ENCODE data around the gene WWC2. TPM values are rescaled to one million over a fixed set of nuclear protein-coding genes. Genes with fewer than 3 reads are reported as not detected.

WWC2 gene
- 44.3 TPM for polyA plus RNA-seq (2013, experiment 1 of 2)
- 44.8 TPM for polyA plus RNA-seq (2013, experiment 2 of 2)

GRCh38 chr4:183098723-183099536 is at the start of gene WWC2:
WWC2 (plus strand) TSS chr4:183099257; CDS start chr4:183099492, 235 bp downstream.
- WGBS (ENCODE audit: extremely low coverage, insufficient coverage, low lambda C conversion rate), result no CpG with 5 or more reads among the region's 102 CpGs
- peak within 1 kb of the TSS; percentile 98 for H3K27ac ChIP-seq (ENCODE audit: low read depth, low read length)
- H2BK15ac ChIP-seq (replicated peaks; ENCODE audit: low read depth), result peak within 1 kb of the TSS; percentile 14
- no peaks in the 10 kb centered on the region for H3K27me3 ChIP-seq (ENCODE audit: insufficient read depth, low read length, poor library complexity)
- H3K4me1 ChIP-seq (ENCODE audit: control insufficient read depth, low read depth, low read length), result no peaks in the 10 kb centered on the region
- H4K5ac ChIP-seq (ENCODE audit: low read length), result no peak within 1 kb of the TSS
- H2BK5ac ChIP-seq (ENCODE audit: low read length), result peak within 1 kb of the TSS; percentile 79
- H3K9ac ChIP-seq (ENCODE audit: low read length), result peak within 1 kb of the TSS; percentile 90
- peak within 1 kb of the TSS; percentile 99 for H3K18ac ChIP-seq (ENCODE audit: low read length)
- H3K4me3 ChIP-seq (ENCODE audit: low read length), result peak within 1 kb of the TSS; percentile 74
- peak within 1 kb of the TSS; percentile 96 for H3K56ac ChIP-seq (ENCODE audit: low read length)
- peak within 1 kb of the TSS; percentile 74 for H3K4me2 ChIP-seq (ENCODE audit: low read length)
- peak within 1 kb of the TSS; percentile 99 for H2BK120ac ChIP-seq (ENCODE audit: low read depth, low read length)
- H3K79me1 ChIP-seq (ENCODE audit: low read length), result no peaks in the 10 kb centered on the region
- no peak within 1 kb of the TSS for H2AK5ac ChIP-seq (ENCODE audit: low read length)
- peak within 1 kb of the TSS; percentile 29 for H3K23ac ChIP-seq (ENCODE audit: low read length)
- H3K36me3 ChIP-seq (ENCODE audit: control insufficient read depth, insufficient read depth, low read length), result no peaks in the 10 kb centered on the region
- peaks cover 35% of the 10 kb centered on the region for H3K79me2 ChIP-seq (ENCODE audit: control insufficient read depth, insufficient read depth, low read length)
- H3K4ac ChIP-seq (ENCODE audit: low read depth, low read length), result peak within 1 kb of the TSS; percentile 99
- peak; percentile 99 for DNase-seq
- H4K8ac ChIP-seq (ENCODE audit: low read depth, low read length), result peak within 1 kb of the TSS; percentile 100

DNA sequence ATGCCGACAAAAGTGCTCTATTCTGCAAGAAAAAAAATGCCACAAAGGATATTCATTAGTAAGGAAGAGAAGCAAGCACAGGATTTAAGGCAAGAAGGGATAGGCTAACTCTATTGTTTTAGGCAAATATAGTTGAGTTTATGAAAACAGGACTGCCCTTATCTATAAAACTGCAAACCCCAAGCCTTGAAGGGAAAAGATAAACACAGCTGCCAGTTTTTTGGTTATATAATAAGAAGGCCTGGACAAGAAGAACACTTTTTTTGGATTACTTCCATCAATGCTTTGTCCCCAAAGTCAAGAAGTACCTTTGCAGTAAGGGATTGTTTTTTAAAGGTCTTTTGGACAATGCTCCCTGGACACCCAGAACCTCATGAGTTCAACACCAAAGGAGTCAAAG is 45.4 kb upstream of the WWC2 start:
- H2BK15ac ChIP-seq (replicated peaks; ENCODE audit: low read depth), result no peak overlapping the region
- H3K4me1 ChIP-seq (ENCODE audit: control insufficient read depth, low read depth, low read length), result no peaks in the 10 kb centered on the region
- no peak overlapping the region for H3K18ac ChIP-seq (ENCODE audit: low read length)
- H4K8ac ChIP-seq (ENCODE audit: low read depth, low read length), result no peak overlapping the region
- DNase-seq, result no peak
- H2BK120ac ChIP-seq (ENCODE audit: low read depth, low read length), result no peak overlapping the region
- no peak overlapping the region for H3K9ac ChIP-seq (ENCODE audit: low read length)
- WGBS (ENCODE audit: extremely low coverage, insufficient coverage, low lambda C conversion rate), result no CpG with 5 or more reads among the region's 1 CpG
- H3K4me2 ChIP-seq (ENCODE audit: low read length), result no peak overlapping the region
- H3K23ac ChIP-seq (ENCODE audit: low read length), result no peak overlapping the region
- no peaks in the 10 kb centered on the region for H3K79me2 ChIP-seq (ENCODE audit: control insufficient read depth, insufficient read depth, low read length)
- H4K5ac ChIP-seq (ENCODE audit: low read length), result no peak overlapping the region
- H3K4ac ChIP-seq (ENCODE audit: low read depth, low read length), result no peak overlapping the region
- no peak overlapping the region for H3K56ac ChIP-seq (ENCODE audit: low read length)
- no peak overlapping the region for H3K4me3 ChIP-seq (ENCODE audit: low read length)
- H3K27me3 ChIP-seq (ENCODE audit: insufficient read depth, low read length, poor library complexity), result no peaks in the 10 kb centered on the region
- H2AK5ac ChIP-seq (ENCODE audit: low read length), result no peak overlapping the region
- H2BK5ac ChIP-seq (ENCODE audit: low read length), result no peak overlapping the region
- H3K36me3 ChIP-seq (ENCODE audit: control insufficient read depth, insufficient read depth, low read length), result no peaks in the 10 kb centered on the region
- H3K27ac ChIP-seq (ENCODE audit: low read depth, low read length), result no peak overlapping the region
- no peaks in the 10 kb centered on the region for H3K79me1 ChIP-seq (ENCODE audit: low read length)

GRCh38 chr4:183057255-183057654 is 41.8 kb upstream of the WWC2 start:
- WGBS (ENCODE audit: extremely low coverage, insufficient coverage, low lambda C conversion rate), result no CpG with 5 or more reads among the region's 6 CpGs
- H2BK15ac ChIP-seq (replicated peaks; ENCODE audit: low read depth), result no peak overlapping the region
- no peak overlapping the region for H2BK5ac ChIP-seq (ENCODE audit: low read length)
- H3K27ac ChIP-seq (ENCODE audit: low read depth, low read length), result no peak overlapping the region
- no peak overlapping the region for H2BK120ac ChIP-seq (ENCODE audit: low read depth, low read length)
- H3K36me3 ChIP-seq (ENCODE audit: control insufficient read depth, insufficient read depth, low read length), result no peaks in the 10 kb centered on the region
- no peaks in the 10 kb centered on the region for H3K79me1 ChIP-seq (ENCODE audit: low read length)
- no peaks in the 10 kb centered on the region for H3K4me1 ChIP-seq (ENCODE audit: control insufficient read depth, low read depth, low read length)
- no peak overlapping the region for H3K23ac ChIP-seq (ENCODE audit: low read length)
- H3K4me3 ChIP-seq (ENCODE audit: low read length), result no peak overlapping the region
- no peak overlapping the region for H4K5ac ChIP-seq (ENCODE audit: low read length)
- no peaks in the 10 kb centered on the region for H3K79me2 ChIP-seq (ENCODE audit: control insufficient read depth, insufficient read depth, low read length)
- no peak overlapping the region for H3K4me2 ChIP-seq (ENCODE audit: low read length)
- H3K27me3 ChIP-seq (ENCODE audit: insufficient read depth, low read length, poor library complexity), result no peaks in the 10 kb centered on the region
- no peak overlapping the region for H3K18ac ChIP-seq (ENCODE audit: low read length)
- H4K8ac ChIP-seq (ENCODE audit: low read depth, low read length), result no peak overlapping the region
- H3K9ac ChIP-seq (ENCODE audit: low read length), result no peak overlapping the region
- no peak overlapping the region for H2AK5ac ChIP-seq (ENCODE audit: low read length)
- DNase-seq, result no peak
- no peak overlapping the region for H3K56ac ChIP-seq (ENCODE audit: low read length)
- no peak overlapping the region for H3K4ac ChIP-seq (ENCODE audit: low read depth, low read length)

DNA sequence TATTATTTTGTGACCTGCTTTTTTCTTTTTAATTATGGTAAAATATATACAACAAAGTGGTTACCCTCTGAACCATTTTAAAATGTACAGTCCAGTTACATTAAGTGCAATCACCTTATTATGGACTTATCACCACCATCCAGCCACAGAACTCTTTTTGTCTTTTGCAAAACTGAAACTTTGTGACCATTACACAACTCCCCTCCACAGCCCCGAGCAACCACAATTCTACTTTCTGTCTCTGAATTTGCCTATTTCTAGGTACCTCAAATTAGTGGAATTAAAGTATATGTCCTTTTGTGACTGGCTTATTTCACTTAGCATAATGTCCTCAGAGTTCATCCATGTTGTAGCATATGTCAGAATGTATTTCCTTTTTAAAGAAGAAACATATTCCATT is 39.3 kb upstream of the WWC2 start:
- no CpG with 5 or more reads among the region's 1 CpG for WGBS (ENCODE audit: extremely low coverage, insufficient coverage, low lambda C conversion rate)

GRCh38 chr4:183068502-183068901 is 30.6 kb upstream of the WWC2 start:
- Histone ChIP-seq H3K36me3 (ENCODE audit: control insufficient read depth, insufficient read depth, low read length) (no peaks in the 10 kb centered on the region), H4K5ac (ENCODE audit: low read length) (no peak overlapping the region), H3K4me2 (ENCODE audit: low read length) (no peak overlapping the region), H3K4me1 (ENCODE audit: control insufficient read depth, low read depth, low read length) (no peaks in the 10 kb centered on the region), H3K79me2 (ENCODE audit: control insufficient read depth, insufficient read depth, low read length) (no peaks in the 10 kb centered on the region), H3K18ac (ENCODE audit: low read length) (no peak overlapping the region), H3K79me1 (ENCODE audit: low read length) (no peaks in the 10 kb centered on the region), H4K8ac (ENCODE audit: low read depth, low read length) (no peak overlapping the region), H3K27ac (ENCODE audit: low read depth, low read length) (no peak overlapping the region), H3K4ac (ENCODE audit: low read depth, low read length) (no peak overlapping the region), H3K4me3 (ENCODE audit: low read length) (no peak overlapping the region), H2BK5ac (ENCODE audit: low read length) (no peak overlapping the region), H2BK15ac (replicated peaks; ENCODE audit: low read depth) (no peak overlapping the region), H3K23ac (ENCODE audit: low read length) (no peak overlapping the region), H2AK5ac (ENCODE audit: low read length) (no peak overlapping the region), H2BK120ac (ENCODE audit: low read depth, low read length) (no peak overlapping the region), H3K56ac (ENCODE audit: low read length) (no peak overlapping the region), H3K27me3 (ENCODE audit: insufficient read depth, low read length, poor library complexity) (no peaks in the 10 kb centered on the region), H3K9ac (ENCODE audit: low read length) (no peak overlapping the region)
- no CpG with 5 or more reads among the region's 5 CpGs for WGBS (ENCODE audit: extremely low coverage, insufficient coverage, low lambda C conversion rate)
- DNase-seq, result no peak

More for the DNA sequence above, 39.3 kb upstream of the WWC2 start:
- H3K18ac ChIP-seq (ENCODE audit: low read length), result no peak overlapping the region
- H2BK15ac ChIP-seq (replicated peaks; ENCODE audit: low read depth), result no peak overlapping the region
- H4K8ac ChIP-seq (ENCODE audit: low read depth, low read length), result no peak overlapping the region
- H3K4me1 ChIP-seq (ENCODE audit: control insufficient read depth, low read depth, low read length), result no peaks in the 10 kb centered on the region
- no peaks in the 10 kb centered on the region for H3K79me1 ChIP-seq (ENCODE audit: low read length)
- H2BK5ac ChIP-seq (ENCODE audit: low read length), result no peak overlapping the region
- no peak overlapping the region for H2BK120ac ChIP-seq (ENCODE audit: low read depth, low read length)
- H4K5ac ChIP-seq (ENCODE audit: low read length), result no peak overlapping the region
- H2AK5ac ChIP-seq (ENCODE audit: low read length), result no peak overlapping the region
- no peaks in the 10 kb centered on the region for H3K79me2 ChIP-seq (ENCODE audit: control insufficient read depth, insufficient read depth, low read length)
- no peak overlapping the region for H3K27ac ChIP-seq (ENCODE audit: low read depth, low read length)
- H3K56ac ChIP-seq (ENCODE audit: low read length), result no peak overlapping the region
- H3K4me3 ChIP-seq (ENCODE audit: low read length), result no peak overlapping the region
- no peak overlapping the region for H3K4ac ChIP-seq (ENCODE audit: low read depth, low read length)
- no peak overlapping the region for H3K23ac ChIP-seq (ENCODE audit: low read length)
- DNase-seq, result no peak
- no peak overlapping the region for H3K9ac ChIP-seq (ENCODE audit: low read length)
- H3K4me2 ChIP-seq (ENCODE audit: low read length), result no peak overlapping the region
- no peaks in the 10 kb centered on the region for H3K27me3 ChIP-seq (ENCODE audit: insufficient read depth, low read length, poor library complexity)
- H3K36me3 ChIP-seq (ENCODE audit: control insufficient read depth, insufficient read depth, low read length), result no peaks in the 10 kb centered on the region

DNA sequence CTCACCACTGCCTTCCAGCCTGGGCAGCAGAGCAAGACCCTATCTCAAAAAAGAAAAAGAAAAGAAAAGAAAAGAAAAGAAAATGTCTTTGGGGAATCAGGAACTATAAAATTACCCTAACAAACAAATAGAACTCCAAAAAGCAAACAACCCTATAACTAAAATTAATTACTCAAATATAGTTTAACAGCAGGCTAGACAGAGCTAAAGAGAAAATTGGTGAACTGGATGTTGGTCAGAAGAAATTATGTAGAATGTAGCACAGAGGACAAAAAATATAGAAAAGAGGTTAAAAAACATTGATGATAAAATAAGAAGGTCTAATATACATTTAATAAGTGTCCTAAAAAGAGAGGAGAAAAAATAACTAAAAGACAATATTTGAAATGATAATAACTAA is 27.8 kb upstream of the WWC2 start:
- no peak overlapping the region for H2BK5ac ChIP-seq (ENCODE audit: low read length)
- H3K4me3 ChIP-seq (ENCODE audit: low read length), result no peak overlapping the region
- no peak overlapping the region for H3K27ac ChIP-seq (ENCODE audit: low read depth, low read length)
- no peaks in the 10 kb centered on the region for H3K79me1 ChIP-seq (ENCODE audit: low read length)
- no peak overlapping the region for H2BK15ac ChIP-seq (replicated peaks; ENCODE audit: low read depth)
- H3K56ac ChIP-seq (ENCODE audit: low read length), result no peak overlapping the region
- H3K79me2 ChIP-seq (ENCODE audit: control insufficient read depth, insufficient read depth, low read length), result no peaks in the 10 kb centered on the region
- H3K27me3 ChIP-seq (ENCODE audit: insufficient read depth, low read length, poor library complexity), result no peaks in the 10 kb centered on the region
- H3K36me3 ChIP-seq (ENCODE audit: control insufficient read depth, insufficient read depth, low read length), result no peaks in the 10 kb centered on the region
- no peak overlapping the region for H4K5ac ChIP-seq (ENCODE audit: low read length)
- no peak overlapping the region for H3K4ac ChIP-seq (ENCODE audit: low read depth, low read length)
- H3K4me2 ChIP-seq (ENCODE audit: low read length), result no peak overlapping the region
- H2BK120ac ChIP-seq (ENCODE audit: low read depth, low read length), result no peak overlapping the region
- H4K8ac ChIP-seq (ENCODE audit: low read depth, low read length), result no peak overlapping the region
- no peak overlapping the region for H3K23ac ChIP-seq (ENCODE audit: low read length)
- H3K18ac ChIP-seq (ENCODE audit: low read length), result no peak overlapping the region
- peaks cover 12% of the 10 kb centered on the region for H3K4me1 ChIP-seq (ENCODE audit: control insufficient read depth, low read depth, low read length)
- DNase-seq, result no peak
- no peak overlapping the region for H3K9ac ChIP-seq (ENCODE audit: low read length)
- H2AK5ac ChIP-seq (ENCODE audit: low read length), result no peak overlapping the region

All from mesendoderm (in vitro differentiated cells).